ENCODE measurements around the gene TENM4.

- TF ChIP-seq TBP (IDR thresholded peaks at IDR 0.05; ENCODE audit: low read depth, low read length) (no peak), MAFK (IDR thresholded peaks at IDR 0.05; ENCODE audit: low read depth, low read length) (no peak), CTCF (IDR thresholded peaks at IDR 0.05; ENCODE audit: control extremely low read depth in 1 of 3, insufficient read depth in 1 of 3, low read depth in 1 of 3, low read length in 3 of 3) (no peak), POLR2A (IDR thresholded peaks at IDR 0.05; ENCODE audit: control extremely low read depth in 1 of 2, low read depth in 2 of 2, low read length in 2 of 2) (no peak)
Measured at GRCh38 chr11:78666675-78667160, 774.1 kb downstream of the TENM4 start.
